HG02885 (cell line): ENCODE results near the gene MROH7.

Experiments
- ATAC-seq: cut with Tn5 transposase; IDR thresholded peaks from one replicate; pipeline ENCODE4 v1.9.1; 2021; ENCODE audit warnings: mild to moderate bottlenecking; ENCODE audit not compliant: unreplicated experiment, poor library complexity

The MROH7 gene

DNA sequence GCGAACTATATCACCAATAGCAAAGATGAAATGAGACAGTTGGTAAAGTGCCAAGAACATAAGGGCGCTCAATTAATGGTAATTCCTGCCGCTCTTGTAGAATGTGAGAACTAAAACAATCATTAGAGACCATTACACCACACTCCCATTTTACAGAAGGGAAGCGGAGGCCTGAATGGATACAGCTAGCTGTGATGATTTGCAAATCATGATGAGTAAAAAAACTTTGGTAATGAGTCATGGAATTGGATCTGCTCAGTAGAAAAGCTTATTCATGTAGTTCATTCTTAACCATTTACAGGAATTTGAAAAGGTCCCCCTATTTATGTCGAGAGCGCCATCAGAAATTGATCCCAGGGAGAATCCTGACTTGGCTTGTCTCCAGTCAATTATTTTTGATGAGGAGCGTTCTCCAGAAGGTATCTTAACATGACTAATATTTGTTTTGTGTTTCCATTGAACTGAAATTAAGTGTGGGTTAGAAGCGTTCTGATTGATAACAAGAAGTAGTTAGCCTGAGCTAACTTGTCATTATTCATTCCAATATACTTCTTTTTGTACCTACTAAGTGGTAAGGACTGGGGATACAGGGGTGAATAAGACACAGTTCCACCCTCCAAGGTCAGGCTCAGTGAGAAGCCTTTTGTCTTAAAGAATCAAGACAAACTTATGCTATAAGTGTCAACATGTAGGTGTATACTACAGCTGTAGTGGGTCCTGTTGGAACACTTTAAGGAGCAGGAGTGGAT, 74.9 kb downstream of the MROH7 start:
- ATAC-seq: no peak

DNA sequence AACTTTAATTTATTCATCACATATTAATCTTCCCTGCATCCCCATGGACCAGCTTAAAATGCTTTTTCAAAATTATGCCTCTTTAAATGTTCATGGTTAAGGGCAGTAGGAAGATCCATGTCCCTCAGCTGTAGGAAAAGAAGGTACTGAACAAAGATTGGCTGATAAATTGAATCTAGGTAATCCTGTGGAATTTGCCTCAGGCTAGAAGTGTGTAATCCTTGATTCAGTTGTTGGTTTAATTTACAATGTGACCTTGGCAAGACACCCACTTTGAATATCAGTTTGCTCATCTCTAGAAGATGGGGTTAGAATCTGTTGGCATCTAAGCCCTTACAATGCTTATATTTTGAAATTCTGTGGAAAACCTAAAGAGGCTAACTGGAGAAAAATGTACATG, 80.1 kb downstream of the MROH7 start:
- no peak for ATAC-seq

DNA sequence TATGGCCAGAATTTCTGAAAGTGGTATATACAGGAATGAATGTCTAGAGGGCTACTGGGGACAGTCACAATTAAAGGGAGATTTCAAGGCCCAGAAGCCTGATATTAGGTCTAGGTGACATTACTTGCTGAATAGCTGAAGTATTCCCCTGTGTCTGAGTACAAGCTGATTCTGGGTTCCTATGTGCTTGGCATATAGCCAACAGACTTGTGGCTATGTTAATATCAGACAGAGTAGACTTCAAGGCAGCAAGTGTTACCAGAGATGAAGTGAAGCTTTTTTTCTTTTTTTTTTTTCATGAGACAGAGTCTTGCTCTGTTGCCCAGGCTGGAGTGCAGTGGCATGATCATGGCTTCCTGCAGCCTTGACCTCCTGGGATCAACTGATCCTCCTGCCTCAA, 82.4 kb downstream of the MROH7 start:
- no peak for ATAC-seq

DNA sequence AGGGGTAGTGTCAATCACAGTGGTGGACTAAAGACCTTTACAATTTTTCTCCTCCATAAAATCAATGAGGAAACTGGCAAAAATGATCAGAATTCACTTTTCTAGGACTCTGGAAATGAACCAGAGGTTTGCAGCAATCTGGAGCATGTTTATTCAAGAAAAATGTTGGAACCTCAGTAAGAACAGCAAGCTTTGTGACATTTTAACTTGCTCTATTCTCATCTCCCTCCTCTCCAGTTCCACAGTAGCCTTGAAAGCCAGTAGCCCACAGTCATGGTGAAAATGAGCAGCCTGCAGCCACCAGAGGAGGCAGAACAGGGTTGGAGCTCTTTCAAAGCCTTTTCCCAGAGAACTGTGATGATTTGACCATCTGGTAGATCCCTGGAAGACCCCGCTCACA, 83.2 kb downstream of the MROH7 start:
- no peak for ATAC-seq

GRCh38 chr1:54728027-54728426, 86.4 kb downstream of the MROH7 start:
- ATAC-seq: no peak

DNA sequence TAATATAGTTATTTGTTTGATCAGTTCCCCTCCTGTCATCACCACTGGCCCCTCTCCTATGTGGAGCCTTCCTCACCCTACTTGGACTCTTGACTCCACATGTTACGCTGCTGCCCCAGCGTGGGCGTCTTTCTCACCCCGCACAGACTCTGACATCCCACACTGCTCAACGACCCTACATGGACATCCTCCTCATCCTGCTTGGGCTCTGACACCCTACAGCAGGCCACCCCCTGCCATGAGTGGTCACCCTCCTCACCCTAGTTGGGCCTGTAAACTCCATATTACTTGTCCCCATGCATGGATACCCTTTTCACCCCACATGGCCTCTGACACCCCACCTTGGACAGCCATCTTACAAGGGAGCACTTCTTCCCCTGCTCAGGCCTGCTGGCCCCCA, 95.1 kb downstream of the MROH7 start:
- no peak for ATAC-seq

DNA sequence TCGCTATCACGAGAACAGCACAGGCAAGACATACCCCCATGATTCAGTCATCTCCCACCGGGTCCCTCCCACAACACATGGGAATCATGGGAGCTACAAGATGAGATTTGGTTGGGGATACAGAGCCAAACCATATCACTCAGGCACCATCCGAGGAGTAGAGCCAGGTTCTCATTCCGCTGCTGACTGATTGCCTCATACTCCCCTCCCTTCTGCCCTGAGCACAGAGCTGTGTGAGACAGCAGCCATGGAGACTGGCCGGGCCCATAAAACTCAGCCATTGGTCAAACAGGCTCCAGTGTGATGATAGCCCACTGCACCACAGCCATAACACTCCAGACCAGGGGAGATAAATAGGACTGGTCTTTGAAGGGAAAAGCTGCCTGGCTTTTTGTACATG, 96.7 kb downstream of the MROH7 start:
- no peak for ATAC-seq

GRCh38 chr1:54741531-54741930, 99.9 kb downstream of the MROH7 start:
- ATAC-seq: no peak

DNA sequence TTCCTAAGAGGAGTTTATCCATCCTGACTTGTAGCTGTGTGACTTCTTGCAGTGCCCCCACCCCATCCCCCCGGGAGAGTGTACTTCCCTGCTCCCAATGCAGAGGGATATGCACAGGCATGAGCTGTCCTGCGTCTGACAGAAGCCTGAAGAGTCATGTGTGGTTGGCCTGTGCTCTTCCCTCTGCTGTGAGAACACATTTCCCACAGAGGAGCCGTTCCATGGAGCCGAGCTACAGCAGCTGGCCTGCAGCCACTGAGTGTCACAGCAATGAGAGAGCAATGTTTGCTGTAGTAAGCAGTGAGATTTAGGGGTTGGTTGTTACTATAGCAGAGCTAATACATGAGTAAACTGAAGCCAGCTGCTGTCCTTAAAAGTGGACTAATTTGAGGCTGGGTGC, 100.7 kb downstream of the MROH7 start:
- no peak for ATAC-seq

DNA sequence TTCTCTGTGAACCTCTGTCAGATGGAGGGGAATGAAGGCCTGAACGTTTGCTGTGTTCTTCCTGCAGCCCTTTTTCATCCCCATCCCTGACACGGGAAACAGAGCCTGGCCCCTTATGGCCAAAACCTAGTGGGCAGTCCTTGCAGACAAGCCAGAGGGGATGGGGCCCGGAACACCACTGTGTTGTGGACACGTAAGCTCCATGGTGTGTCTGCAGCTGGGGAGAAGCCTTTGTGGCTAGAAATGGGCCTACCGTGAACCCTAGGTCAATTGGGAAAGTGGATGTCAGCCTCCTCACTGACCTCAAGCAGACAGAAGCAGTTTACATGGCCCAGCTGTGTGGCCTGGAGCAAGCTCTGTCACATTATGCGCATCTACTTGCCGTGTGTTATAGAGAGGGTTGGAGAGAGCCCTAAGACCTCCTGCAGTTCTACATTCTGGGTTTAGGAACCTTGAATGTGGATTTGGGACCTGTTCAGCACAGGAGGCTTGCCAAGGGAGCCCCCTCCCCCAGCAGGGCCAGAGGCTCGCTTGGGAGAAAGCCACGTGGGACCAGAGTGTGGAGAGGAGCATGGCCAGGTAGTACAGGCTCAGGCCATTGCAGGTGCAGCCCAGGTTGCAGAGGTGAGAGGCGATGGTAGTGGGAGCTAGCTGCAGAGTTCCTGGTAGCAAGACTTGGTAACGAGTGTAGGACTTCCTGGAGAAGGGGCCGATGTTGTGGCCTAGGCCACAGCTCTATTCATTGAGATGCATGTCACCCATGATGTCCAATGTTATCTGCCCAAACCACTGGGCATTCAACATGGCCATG, 102.0 kb downstream of the MROH7 start:
- ATAC-seq: no peak

DNA sequence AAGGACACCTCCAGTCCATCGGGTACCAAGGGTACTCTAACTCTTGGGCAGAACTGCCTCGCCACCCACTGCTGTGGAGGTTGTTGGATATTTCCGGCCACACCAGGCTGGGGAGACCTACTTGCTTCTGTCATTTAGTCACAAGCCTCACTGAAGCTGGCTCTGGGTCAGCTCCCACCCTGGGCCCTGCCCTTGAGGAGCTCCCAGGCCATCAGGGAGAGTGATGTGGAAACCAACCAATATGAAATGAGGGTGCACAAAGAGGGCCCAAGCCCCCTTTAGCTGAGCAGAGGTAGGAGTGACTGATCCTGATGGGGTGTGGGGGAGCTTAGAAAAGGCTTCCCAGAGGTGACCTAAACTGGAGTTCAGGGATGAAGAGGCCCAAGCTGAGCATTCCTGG, 103.1 kb downstream of the MROH7 start:
- ATAC-seq: no peak

DNA sequence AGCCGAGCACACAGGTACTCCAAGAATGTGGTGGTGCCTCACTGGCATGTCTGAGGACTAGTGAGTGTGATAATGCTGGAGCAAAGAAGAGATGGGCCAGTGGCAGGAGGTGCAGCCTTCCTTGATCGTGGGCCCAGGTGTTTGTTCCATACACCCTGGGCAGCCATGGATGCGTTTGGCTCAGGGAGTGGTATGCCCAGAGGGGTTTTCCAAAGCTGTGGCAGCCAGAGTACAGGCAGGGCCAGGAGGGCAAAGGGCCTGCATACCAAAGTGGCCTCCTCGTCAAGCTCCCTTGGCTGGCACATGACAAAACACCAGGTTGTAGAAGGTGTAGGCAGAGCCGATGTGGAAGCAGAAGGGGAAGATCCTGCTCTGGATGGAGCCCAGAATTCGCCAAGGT, 103.7 kb downstream of the MROH7 start:
- ATAC-seq: no peak

DNA sequence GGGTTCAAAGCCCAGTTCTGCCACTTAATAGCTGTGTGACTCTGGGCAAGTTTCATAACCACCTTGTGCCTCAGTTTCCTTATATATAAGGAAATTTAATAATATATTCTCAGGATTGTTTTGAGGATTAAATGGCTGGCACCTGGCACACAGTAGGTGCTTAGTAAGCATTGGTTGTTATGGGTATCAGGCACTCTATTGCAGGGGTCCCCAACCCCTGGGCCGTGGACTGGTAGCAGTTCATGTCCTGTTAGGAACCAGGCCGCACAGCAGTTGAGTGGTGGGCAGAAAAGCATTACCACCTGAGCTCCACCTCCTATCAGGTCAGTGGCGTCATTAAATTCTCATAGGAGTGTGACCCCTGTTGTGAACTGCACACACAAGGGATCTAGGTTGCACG, 104.3 kb downstream of the MROH7 start:
- ATAC-seq: no peak

GRCh38 chr1:54748094-54748835, 106.7 kb downstream of the MROH7 start:
- ATAC-seq: no peak

DNA sequence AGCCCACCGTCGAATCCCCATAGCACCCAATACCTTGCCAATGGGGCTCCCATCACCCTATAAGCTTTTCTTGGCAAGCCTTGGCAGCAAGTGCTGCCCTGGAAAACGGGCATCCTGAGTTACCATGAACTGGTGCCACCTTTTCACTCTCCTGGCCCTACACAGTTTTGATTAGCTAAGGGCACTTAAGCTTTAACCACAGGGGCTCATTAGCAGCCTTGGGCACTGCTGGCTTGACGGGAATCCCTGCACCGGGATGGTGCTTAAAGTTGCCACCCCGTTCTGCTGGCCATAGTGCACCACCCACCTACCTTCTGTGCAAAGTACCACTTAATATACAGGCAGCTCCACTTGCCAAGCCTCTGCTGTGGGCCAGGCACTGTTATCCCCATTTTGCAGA, 109.0 kb downstream of the MROH7 start:
- no peak for ATAC-seq

GRCh38 chr1:54751426-54751825, 109.8 kb downstream of the MROH7 start:
- no peak for ATAC-seq

GRCh38 chr1:54754045-54754444, 112.5 kb downstream of the MROH7 start:
- ATAC-seq: no peak

DNA sequence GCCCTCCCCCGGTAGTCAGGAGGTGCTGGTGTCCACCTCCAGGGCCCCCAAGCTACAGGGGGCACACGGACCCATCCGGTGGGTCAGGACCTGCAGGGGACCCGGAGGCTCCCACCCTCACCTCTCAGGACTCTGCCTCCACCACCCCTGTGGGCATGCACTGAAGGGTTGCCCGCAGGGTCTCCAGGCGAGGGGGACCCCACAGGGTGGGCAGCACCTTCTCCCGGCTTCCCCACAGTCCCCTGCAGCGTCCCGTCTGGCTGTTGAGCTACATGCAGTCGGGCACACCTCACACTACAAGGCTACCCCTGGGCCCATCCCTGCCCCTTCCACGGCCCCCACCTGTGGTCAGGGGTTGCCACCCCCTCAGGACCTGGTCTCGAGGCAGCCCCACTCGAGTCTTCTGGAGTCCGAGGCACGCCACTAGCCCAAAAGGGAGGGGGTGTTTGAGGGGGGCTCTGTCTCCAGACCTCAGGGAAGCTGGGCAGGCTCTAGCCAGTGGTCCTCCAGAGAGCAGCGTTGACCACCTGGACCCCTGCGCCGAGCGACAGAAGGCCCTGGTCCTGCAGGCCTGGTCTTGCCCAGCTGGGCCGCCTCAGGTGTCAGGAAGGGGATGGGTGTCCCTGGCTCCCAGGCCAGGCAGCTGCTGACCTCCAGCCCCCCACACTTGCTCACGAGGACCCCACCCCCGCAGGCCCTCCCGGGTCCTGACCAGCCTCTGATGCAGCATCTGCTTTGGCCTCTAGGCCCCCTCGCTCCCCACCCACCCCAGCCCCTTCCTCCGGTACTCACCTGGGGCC, 113.1 kb downstream of the MROH7 start:
- ATAC-seq: no peak

DNA sequence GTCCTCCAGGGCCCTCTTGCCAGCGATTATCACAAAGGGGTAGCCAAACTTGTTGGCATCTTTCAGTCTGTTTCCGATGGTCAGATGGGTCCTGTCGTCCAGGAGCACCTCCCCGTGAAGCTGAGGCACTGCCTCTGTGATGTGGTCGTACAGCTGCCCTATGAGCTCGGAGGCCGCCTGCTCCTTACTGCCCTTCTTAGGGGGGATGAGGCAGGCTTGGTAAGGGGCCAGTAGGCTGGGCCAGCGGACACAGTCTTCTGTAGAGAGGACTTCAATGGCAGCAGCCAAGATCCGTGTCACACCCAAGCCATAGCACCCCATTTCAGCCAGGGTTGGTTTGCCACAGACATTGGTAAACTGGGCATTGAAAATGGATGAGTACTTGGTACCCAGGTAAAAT, 116.2 kb downstream of the MROH7 start:
- no peak for ATAC-seq

DNA sequence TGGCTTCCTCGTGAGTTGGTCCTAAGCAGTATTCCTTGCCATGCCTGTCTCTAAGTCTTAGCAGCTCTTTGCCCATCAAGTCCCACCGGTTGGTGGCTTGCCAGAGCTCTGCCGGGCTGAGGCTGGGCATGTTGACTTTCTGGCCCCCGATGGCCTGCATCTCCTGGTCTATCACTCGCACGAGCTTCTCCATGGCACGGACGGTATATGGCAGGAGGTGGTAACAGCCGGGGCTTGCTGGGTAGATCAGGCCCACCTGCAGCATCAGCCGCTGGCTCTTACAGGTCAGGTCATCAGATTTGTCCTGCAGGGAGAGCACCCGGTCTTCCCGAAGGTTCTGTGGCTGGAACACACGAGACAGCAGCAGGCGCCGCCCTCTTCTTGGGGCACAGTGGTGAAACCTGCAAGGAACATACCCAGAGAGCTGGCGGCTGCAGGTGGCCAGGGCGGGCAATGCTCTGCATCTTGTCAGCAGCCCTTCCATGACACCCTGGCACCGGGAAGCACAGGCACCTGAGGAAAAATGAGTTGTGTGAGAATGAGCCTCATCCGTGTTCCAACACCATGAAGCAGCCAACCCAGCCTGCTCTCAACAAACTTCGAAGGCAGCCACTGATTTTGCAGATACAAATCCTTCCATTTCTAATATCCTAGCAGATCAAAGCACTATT, 117.2 kb downstream of the MROH7 start:
- no peak for ATAC-seq
